NCI-H1417 (cell line): ENCODE data around the gene KCNK15.

Source experiments
- DNase-seq, 3 experiments: peaks; one replicate each; lab custom pipeline; 2025; lab: John Stamatoyannopoulos, UW

The KCNK15 gene

DNA sequence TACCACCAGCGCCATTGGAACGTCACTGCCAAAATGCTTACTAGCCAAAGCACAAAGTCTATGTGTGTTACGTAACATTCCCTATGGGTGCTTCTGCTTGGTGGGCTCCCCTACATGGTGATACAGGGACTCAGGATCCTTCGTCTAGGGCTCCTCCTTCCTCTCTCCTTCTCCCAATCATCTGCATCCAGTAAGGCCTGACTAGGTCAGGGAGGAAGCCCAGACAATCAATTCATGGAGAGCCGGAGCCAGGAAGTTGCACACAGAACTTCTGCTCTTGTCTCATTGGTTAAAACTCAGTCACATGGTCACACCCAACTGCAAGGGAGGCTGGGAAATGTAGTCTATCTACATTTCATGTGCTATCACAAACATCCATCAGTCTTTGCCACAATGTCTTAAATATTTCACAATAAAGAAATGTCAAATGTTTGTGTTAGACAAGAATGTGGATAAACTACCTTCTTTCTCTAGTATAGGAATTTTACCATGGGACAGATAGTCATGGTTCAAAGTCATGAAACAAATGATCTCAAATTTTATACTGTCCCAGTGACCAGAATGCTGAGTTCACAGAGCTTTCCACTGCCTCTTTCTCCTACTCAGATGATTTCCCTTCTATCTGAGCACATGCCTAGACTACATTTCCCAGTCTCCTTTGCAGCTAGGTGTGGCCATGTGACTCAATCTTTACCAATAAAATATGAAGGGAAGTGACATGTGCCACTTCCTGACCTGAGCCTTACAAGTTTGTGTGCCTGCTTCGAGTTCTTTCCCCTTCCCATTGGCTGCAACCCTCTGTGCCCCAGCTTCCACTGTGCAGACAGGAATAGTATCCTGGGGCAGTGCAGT, 9.3 kb upstream of the KCNK15 start:
- DNase-seq: peak; percentile 5 to 46 (median 9)

DNA sequence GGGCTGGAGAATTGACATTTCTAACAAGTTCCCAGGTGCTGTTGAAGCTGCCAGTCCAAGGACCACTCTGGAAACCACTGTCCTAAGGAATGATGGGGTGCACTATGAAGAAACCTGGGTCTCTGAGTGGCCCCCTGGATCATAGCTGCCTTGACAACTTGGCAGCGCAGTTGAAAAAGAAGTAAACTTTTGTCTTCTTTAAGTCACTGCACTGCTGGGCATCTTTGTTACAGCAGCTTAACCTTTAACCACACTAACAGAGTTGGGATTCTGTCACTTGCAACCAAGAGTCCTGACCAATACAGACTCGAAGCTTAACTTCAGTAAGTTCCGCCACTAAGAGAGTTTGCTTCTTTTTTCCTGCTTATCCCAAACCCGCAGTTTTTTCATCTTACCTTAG, 8.5 kb upstream of the KCNK15 start:
- DNase-seq: no peak

DNA sequence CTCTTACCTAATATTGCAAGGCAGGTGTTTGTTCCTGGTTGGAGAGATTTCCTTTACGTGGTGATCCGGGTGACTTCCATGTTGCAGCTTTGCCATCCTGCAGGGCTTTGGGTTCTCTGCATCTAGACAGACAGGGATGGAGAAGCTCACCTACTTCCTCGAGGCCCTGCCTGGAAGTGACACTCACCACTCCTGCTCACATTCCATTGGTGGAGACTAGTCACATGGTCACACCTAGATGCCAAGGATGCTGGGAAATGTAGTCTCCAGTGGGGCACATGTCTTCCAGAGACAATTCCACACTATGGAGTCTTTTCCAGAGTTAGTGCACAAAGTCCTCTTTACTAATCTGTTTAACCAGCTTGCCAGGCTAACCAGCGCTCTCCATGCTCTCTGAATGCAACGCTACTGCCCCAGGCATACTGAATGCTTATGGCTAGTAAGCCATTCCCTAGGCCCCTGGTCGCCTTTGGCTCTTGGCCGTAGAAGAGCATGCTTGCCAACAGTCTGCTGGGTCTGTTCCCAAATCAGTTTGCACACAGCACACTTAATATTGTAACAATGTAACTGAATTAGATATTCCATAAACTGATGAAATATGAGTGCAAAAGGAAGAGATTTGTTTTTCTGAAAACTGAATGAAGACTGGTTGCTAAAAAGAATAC, 6.7 kb upstream of the KCNK15 start:
- peak; percentile 62 to 87 (median 66) for DNase-seq

DNA sequence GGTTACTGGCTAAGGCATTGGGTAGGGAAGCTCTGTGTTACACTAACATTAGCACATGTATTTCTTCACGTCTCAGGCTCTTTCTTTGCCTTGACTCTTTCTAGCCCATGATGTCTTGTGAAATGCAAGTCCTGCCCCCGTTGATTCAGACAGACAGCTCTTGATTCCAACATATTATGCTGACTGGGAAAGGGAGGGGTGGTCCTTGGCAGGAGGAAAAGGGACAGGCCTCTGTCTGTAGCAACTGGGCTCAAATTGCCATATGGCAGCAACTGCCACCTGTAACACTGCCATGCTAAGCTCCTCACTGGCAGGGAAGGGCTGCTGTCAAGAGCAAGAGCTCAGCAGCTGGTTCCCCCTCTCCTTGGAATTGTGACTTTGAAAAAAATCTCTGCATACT, 5.7 kb upstream of the KCNK15 start:
- no peak for DNase-seq

DNA sequence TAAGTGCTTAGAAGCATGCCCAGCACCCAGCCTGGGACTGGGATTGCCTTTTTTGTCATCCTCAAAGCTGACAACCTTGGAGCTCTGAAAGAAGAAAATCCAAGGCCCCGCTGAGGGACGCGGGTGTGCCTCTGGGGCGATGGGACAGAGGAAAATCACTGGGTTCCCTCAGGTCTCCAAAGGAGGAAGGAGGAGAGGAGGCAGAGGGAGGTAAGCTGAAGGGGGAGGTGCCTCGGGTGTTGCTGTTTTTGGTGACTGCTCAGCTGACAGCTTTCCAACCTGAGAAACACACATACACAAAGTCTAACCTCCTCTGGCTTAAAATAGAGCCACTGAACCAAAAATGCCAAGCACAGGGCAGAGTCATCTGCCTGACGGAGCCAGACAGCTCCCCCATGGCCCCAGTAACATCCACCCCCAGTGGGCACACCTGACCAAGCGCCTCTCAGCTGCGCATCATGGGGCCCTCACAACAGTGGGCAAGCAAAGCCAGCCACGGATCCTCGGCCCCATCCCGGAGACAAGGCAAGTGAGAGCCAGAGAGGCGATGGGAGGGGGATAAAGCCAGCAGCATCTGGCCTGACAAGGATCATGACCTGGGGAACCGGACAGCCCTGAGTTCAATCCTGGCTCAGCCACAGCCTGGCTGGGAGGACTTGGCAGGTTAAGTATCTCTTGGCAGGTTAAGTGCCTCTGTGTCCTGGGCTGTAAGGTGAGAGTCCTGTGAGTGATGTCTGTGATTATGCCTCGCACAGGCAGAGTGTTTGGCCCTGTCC, 3.2 kb upstream of the KCNK15 start:
- no peak for DNase-seq

DNA sequence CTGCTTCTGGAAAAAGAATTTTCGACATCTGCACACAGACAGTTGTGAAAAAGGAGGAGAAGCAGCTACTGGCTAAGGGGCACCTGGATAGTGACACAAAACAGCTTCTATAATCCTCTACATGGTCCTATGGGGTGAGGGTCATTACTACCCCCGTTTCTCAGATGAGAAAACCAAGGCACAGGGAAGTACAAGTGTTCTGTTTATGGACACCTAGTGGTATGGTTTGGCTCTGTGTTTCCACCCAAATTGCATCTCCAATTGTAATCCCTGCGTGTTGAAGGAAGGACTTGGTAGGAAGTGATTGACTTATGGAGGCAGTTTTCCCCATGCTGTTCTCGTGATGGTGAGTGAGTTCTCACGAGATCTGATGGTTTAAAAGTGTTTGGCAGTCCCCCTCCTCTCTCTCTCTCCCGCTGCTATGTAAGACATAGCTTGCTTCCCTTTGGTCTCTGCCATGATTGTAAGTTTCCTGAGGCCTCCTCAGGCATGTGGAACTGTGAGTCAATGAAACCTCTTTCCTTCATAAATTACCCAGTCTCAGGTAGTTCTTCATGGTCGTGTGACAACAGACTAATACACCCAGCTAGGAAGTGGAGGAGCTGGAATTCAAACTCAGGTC, 2.5 kb upstream of the KCNK15 start:
- no peak for DNase-seq

DNA sequence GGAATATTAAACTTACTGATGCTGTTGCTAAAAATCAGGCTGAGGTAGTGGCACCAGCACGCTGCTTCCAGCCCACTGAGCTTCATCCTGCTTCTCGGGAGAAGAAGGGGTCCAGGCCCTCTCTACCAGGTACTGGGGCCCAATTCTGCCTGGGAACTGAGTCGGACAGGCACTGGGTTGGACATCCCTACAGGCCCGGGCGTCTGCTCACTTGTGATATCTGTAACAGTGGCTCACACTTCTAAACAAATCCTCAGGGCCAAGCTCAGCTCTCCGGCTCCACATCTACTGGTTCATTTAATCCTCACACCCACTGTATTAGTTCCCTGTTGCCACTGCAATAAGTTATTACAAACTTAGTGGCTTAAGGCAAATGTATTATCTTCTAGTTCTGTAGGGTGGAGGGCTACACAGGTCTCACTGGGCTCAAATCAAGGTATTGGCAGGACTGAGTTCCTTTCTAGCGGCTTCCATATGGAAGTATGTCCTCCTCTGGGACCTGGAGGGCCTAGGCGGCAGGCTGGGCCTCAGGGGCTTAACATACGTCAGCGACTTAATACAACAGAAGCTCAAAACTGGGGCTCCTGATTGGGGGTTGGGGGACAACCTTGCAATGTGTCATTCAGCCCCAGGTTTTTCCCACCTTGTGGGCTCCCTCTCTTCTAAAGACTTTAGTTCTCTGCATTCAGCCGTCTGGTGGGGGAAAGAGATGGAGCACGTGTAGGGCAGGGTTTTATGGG, 1.6 kb upstream of the KCNK15 start:
- DNase-seq: no peak

DNA sequence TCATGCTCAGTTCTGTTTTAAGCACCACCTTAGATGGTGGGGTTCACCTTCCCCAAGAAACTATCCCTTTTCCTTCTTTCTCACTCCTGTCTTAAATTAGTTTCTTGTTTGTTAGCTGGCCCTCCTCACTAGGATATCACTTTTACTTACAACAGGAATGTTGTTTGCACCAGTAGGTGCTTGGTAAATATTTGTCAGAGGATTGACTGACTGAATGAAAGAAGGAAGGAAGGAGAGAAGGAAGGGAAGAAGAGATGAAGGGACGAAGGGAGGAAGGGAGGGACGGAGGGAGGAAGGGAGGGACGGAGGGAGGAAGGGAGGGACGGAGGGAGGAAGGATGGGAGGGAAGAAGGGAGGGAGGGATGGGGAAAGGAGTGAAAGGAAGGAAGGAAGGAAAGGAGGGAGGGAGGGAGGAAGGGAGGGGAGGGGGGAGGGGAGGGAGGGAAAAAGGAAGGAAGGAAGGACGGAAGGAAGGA, 505 bp upstream of the KCNK15 start:
- DNase-seq: no peak

DNA sequence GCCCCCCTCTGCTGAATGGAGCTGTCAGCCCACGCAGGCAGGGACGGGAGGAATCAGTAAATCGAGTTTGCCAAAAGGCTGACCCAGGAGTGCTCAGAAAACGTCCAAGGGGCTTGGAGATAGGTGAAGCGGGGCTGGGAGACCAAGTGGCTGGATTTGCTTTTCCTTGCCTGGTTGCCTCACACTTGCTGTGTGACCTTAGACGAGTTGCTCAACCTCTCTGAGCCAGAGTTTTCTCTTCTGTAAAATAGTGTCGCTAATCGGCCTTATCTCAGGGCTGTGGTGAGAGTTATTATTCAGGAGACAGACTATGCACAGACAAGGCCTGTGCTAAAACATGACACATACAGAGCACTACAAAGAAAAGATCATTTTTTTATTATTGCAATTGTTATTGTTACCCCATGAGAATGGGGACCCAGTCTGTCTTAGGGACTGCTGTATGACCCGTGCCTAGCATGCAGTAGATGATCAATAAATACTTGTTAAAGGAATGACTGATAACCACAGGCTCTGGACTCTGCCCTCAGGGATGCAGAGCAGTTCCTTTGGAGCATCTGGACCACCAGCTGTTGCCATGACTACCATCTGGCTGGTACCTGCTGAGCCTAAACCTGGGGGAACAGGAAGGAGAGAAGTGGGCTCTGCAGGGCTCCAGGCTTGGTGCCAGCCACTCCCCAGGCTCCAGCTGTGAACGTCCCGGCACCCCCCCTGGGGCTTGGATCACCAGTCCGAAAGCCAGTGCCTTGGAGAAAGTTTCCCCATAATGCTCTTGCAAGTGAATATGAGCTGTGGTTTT, 901 bp downstream of the KCNK15 start:
- DNase-seq: peak in 2 of 3 experiments; percentile 97 to 99

DNA sequence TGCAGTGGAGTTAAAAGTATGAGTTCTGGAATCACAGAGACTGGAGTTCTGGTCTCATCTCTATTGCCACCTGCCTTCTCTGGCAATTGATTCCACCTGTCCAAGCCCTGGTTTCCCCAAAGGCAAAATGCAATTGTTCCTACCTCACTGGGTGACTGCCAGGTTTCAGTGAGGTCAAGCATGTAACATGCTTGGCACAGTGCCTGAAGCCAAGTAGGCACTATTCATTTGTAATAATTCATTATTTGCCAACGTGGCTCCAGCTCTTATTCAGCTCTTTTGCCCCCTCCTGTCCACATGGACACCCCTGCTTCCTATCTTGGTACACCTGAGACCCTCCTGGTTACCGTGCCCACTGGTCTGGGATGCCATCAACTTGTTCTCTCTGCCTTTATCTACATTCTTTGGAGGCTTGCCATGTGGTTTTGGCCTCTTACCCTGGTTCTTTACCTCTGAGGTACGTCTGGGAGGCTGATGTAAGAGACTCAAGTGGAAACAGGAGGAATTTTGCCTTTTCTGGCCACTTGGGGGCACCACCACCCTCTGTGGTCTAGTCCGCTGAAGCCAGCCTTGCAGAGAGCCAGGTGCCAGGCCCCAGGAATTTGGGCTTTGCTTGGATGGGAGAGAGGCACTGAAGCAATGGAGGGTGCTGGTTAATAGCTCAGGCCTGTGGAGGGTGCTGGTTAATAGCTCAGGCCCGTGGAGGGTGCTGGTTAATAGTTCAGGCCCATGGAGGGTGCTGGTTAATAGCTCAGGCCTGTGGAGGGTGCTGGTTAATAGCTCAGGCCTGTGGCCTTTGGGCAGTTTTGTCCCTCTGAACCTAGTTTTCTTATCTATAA, 1.7 kb downstream of the KCNK15 start:
- DNase-seq: peak; percentile 78 to 99 (median 97)

DNA sequence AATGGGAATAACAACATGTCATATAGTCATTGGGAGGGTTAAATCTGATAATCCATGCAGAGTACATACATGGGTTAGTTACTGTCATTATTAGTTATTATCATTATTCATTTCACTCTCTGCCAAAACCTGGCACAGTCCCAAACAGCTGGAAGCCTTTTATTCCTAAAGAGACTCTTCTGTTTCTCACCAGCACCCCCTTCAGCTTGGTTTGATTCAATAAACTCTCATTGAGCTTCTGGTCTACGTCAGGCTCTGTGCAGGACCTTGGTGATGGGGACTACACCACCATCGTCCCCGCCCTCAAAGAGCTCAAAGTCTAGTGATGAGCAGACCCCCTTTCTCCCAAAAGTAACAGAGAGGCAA, 2.3 kb downstream of the KCNK15 start:
- peak in 2 of 3 experiments; percentile 65 to 87 for DNase-seq

DNA sequence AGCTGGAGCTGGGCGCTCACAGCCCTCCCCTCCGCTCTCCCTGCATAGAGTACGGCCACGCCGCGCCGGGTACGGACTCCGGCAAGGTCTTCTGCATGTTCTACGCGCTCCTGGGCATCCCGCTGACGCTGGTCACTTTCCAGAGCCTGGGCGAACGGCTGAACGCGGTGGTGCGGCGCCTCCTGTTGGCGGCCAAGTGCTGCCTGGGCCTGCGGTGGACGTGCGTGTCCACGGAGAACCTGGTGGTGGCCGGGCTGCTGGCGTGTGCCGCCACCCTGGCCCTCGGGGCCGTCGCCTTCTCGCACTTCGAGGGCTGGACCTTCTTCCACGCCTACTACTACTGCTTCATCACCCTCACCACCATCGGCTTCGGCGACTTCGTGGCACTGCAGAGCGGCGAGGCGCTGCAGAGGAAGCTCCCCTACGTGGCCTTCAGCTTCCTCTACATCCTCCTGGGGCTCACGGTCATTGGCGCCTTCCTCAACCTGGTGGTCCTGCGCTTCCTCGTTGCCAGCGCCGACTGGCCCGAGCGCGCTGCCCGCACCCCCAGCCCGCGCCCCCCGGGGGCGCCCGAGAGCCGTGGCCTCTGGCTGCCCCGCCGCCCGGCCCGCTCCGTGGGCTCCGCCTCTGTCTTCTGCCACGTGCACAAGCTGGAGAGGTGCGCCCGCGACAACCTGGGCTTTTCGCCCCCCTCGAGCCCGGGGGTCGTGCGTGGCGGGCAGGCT, 4.6 kb downstream of the KCNK15 start:
- no peak for DNase-seq

DNA sequence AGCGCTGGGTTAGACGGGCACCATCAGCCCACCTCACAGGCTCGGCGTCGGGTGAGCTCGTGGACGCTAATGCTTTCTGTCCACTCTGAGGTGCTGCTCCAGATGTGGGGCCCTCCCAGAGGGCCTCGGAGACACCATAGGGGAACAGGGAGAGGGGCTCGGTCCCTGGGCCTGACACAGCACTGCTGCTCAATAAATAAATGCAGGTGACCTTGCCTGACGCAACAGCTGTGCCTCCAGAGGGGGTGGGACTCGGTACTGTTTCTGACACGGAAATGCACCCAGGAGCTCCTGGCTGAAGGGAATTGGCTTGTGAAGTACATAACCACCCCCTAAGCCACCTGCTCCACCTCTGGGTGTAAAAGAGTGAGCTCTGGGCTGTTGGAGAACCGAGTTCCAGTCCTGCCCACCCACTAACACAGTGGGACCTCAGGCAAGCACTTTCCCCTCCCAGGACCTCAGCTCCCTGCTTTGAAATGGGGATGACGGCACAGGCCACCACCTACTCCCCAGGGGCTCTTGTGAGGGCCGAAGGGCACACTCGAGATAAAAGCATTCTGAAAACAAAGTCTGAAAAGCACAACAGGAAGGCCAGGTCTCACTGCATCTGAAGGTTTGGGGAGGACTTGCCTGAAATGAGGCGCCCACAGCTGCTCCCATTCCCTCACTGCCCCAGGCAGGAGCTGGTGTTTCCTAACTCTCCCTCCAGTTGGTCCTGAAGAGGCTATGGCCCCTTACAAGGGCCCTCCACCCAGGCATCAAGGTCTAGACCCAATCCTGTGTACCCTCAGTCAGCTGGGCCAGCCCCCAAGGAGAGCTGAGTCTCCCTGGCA, 6.7 kb downstream of the KCNK15 start:
- DNase-seq: peak in 2 of 3 experiments; percentile 34 to 51

DNA sequence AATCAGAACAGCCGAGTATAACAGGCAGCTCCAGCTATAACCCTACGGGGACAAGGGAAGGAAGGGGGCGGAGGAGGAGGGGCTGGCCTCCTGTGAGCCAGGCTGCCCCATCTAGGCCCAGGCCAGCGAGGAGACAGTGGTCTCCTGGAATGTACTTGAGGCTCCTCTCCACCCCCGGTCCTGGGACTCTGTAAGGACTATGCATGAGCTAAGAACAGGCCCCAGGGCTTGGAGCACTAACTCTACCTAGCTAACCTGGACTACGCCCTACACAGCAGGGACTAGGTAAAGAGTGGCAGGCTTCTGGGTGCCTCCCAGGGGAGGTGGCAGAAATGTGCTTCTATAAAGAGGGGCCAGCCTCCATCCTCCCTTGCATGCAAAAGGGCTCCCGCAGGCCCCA, 8.9 kb downstream of the KCNK15 start:
- DNase-seq: no peak

DNA sequence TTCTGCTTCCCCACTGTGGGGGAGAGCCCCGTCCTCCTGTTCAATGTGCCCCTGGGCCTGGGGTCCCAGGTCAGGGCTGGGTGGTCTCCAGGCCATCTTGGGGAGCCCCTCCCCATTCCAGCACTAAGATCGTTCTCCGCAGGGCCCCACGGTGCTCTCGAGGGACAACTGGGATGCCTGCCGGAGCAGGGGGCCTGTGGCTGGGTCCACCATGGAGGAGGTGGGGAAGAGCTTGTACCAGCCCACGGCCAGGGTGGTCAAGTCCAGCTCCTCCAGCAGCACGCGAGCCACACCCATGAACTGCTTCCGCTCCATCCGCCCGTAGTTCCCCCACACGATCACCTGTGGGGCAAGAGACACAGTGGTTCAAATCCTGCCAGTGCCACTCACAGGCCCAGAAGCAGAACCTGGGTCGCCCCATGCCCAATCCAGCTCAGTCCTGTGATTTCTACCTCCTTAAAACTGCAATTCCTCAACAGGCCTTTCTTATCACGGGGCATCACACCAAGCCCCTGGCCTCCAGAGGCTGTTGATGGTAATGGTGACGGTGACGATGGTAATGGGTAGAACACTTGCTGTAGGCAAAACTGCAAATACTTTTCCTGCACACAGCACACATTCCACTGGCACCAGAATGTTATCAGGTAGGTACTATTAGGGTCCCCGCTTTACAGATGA, 10.5 kb downstream of the KCNK15 start:
- no peak for DNase-seq

DNA sequence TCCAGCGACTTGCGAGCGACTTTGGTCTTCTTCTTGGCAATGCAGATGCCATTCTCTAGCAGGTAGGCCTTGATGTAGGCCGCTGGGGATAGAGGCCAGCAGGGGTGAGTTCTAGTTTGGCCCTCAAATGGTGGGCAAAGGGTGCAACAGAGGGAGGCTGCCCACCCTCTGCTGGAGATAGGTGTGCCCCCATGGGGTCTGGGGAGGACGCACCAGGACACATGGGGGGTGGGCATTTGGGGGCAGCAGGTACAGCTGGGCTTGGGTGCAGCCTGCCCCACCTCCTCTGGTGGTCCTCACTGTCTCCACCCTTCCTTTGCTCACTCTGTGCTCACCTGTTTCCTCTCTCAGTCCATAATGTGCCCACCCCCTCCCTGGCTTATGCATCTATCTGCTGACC, 11.3 kb downstream of the KCNK15 start:
- no peak for DNase-seq
